ENCODE data around the gene RAB7A.

Gene RAB7A

DNA sequence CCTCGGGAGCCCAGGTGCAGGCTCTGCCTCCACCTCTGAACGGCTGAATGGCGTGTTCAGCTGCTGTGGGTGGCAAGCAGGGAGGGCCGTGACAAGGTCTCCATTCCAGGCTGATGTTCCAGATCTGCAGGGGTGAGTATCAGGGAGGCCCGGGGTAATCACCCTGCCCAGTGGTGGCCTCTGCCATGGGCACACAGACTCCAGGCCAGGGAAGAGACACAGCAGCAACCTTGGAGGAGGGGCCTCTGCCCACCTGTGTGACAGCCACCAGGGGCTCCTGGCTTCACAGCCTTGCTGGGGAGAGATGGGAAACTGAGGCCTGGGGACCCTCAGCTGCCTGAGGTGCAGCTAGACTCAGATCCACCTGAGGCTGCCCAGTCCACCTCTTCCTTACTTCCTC is 127.8 kb downstream of the RAB7A start:
- no peak for DNase-seq (ENCODE audit: low read depth)

DNA sequence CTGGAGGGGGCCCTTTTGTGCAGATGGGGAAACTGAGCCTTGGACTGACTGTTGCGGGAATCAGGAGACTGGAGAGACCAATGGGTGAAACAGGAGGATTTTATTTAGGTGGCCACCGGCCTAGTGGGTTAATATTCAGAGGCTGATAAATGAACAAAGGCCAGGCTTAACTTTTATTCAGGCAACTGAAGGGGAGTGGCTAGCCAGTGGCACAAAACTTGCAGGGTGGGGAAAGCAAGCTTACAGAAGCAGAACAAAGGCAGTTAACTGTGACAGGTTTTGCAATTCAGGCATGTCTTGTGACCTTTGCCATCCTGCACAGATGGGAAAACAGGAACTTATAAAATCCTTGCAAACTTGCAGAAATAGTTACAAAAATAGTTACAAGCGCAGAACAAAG is 128.5 kb downstream of the RAB7A start:
- no peak for DNase-seq (ENCODE audit: low read depth)

DNA sequence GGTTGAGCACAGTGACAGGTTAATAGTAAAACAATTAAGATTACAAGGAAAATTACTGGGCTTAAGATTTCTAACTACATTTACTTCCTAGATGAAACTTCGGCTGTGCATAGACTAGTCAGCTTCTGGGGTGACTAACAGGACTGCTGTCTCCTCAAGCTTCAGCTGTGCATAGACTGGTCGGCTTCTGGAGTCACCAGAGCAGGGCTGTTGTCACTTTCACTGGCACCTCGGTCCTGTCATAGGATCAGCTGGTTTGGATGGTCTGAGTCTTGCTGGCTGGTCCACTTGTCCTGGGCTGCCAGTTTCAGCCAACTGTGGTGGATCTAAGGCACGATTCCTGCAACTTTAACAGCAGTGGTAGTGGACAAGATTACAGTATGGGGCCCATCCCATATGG is 129.6 kb downstream of the RAB7A start:
- DNase-seq (ENCODE audit: low read depth), result no peak

DNA sequence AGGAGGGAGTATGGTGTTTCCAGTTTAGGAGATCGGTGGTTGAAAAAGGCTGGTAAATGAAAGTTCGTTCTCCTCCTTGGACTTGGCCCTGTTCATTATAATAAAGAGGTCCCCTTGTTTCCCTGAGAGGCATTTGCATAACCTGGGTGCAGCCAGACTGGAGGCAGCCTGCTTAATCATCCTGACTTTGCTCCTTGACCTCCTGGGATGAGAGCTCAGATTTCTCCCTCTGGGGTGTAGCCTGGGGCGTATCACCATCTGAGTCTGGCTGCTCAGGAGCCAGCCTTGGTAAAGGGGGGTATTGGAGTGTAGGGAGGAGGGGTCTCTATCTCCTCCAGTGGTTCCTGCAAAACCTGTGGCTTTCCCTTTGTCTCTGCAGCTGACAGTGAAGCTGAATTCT is 132.2 kb downstream of the RAB7A start:
- no peak for DNase-seq (ENCODE audit: low read depth)

DNA sequence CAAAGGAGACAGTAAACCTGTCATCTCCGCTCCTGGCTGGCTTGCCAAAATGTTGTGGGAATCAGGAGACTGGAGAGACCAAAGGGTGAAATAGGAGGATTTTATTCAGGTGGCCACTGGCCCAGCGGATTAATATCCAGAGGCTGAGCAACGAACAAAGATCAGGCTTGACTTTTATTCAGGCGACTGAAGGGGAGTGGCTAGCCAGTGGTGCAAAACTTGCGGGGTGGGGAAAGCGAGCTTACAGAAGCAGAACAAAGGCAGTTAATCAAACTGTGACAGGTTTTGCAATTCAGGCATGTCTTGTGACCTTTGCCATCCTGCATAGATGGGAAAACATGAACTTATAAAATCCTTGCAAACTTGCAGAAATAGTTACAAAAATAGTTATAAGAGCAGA is 133.6 kb downstream of the RAB7A start:
- no peak for DNase-seq (ENCODE audit: low read depth)

DNA sequence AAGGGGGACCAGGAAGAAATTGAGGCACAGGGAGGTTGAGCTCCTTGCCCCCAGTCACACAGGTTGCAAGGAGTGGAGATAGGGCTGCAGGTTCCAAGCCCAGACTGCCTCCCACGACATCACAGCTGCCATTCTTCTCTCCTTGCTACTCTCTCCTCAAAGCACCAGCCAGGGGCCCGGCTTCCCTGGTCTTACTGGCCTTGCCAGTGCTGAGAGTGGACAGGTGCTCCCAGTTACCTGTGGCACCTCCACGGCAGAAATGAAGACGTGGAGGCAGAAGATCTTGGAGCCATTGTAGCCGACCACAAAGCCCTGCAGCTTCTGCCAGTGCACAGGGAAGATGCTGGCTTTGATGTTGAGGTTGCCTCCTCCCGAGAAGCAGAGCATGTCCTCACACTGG is 135.5 kb downstream of the RAB7A start:
- no peak for DNase-seq (ENCODE audit: low read depth)

DNA sequence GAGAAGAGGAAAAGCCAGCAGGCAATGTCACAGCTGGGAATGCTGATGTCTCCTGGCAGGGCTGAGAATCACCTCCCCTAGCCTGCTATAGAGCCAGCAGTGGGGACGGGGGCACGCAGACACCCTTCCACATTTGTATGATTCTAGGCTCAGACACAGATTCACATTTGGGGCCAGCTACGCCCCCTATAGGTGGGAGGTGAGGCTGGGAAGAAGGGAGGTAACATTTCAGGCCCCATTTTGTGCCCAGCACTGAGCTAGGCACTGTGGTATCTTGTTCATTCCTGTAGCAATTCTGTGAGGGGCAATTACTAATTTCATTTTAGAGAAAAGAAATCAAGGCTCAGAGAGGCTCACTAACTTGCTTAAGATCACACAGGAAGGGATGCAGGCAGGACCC is 137.6 kb downstream of the RAB7A start:
- no peak for DNase-seq (ENCODE audit: low read depth)

Data from stimulated activated CD8-positive, alpha-beta memory T cell treated with anti-CD3 and anti-CD28 coated beads, Interleukin-7, amount 100 ng/mL, for 24 hours (primary cell).